ENCODE measurements around the gene SLC26A5. TPM values are rescaled to one million over a fixed set of nuclear protein-coding genes. Genes with fewer than 3 reads are reported as not detected.

Gene SLC26A5
- total and polyA plus RNA-seq, 2 donors from 2014 or later = 1.2 TPM; not detected in 1

- H3K36me3 ChIP-seq (ENCODE audit: control insufficient read depth in 2 of 3, insufficient read depth in 3 of 3, low read length in 3 of 3) = no peaks in the 10 kb centered on the region
- H3K4me1 ChIP-seq (ENCODE audit: control insufficient read depth in 2 of 3, insufficient read depth in 2 of 3, low read depth in 1 of 3, low read length in 3 of 3) = no peaks in the 10 kb centered on the region
- no peak for FAIRE-seq
- H3K9me3 ChIP-seq (ENCODE audit: control insufficient read depth in 2 of 3, insufficient read depth in 1 of 3, low read length in 3 of 3) = peaks cover 0 to 5% (median 0%) of the 10 kb centered on the region in 3 donors
- no peak overlapping the region for H3K27ac ChIP-seq (ENCODE audit: low read depth in 2 of 2, low read length in 2 of 2)
- H3K9ac ChIP-seq (ENCODE audit: low read length in 3 of 3) = no peak overlapping the region
- no peaks in the 10 kb centered on the region for H3K27me3 ChIP-seq (ENCODE audit: control insufficient read depth, insufficient read depth, low read length)
- no peak for TF ChIP-seq CTCF (IDR thresholded peaks at IDR 0.05; ENCODE audit: borderline replicate concordance, extremely low read depth, insufficient read depth)
- no peak overlapping the region for H3K4me3 ChIP-seq (ENCODE audit: low read length in 3 of 3)
- no peak for DNase-seq
- intact Hi-C loops (cut with DNase I) = no loop called here
These were observed 13.3 kb downstream of the SLC26A5 start for GRCh38 chr7:103432712-103433111.

- no peaks in the 10 kb centered on the region for H3K9me3 ChIP-seq (ENCODE audit: control insufficient read depth in 2 of 3, insufficient read depth in 1 of 3, low read length in 3 of 3)
- DNase-seq (no peak), FAIRE-seq (no peak)
- H3K4me1 ChIP-seq (ENCODE audit: control insufficient read depth in 2 of 3, insufficient read depth in 2 of 3, low read depth in 1 of 3, low read length in 3 of 3) = no peaks in the 10 kb centered on the region
- H3K9ac ChIP-seq (ENCODE audit: low read length in 3 of 3) = no peak overlapping the region
- no peak overlapping the region for H3K27ac ChIP-seq (ENCODE audit: low read depth in 2 of 2, low read length in 2 of 2)
- no peak for TF ChIP-seq CTCF (IDR thresholded peaks at IDR 0.05; ENCODE audit: borderline replicate concordance, extremely low read depth, insufficient read depth)
- no peaks in the 10 kb centered on the region for H3K36me3 ChIP-seq (ENCODE audit: control insufficient read depth in 2 of 3, insufficient read depth in 3 of 3, low read length in 3 of 3)
- H3K27me3 ChIP-seq (ENCODE audit: control insufficient read depth, insufficient read depth, low read length) = no peaks in the 10 kb centered on the region
- H3K4me3 ChIP-seq (ENCODE audit: low read length in 3 of 3) = no peak overlapping the region
- intact Hi-C loops (cut with DNase I) = no loop called here
These were observed 20.8 kb downstream of the SLC26A5 start for GRCh38 chr7:103425177-103425576.

- DNase-seq (no peak), FAIRE-seq (no peak)
- no peaks in the 10 kb centered on the region for H3K4me1 ChIP-seq (ENCODE audit: control insufficient read depth in 2 of 3, insufficient read depth in 2 of 3, low read depth in 1 of 3, low read length in 3 of 3)
- no peak for TF ChIP-seq CTCF (IDR thresholded peaks at IDR 0.05; ENCODE audit: borderline replicate concordance, extremely low read depth, insufficient read depth)
- H3K9me3 ChIP-seq (ENCODE audit: control insufficient read depth in 2 of 3, insufficient read depth in 1 of 3, low read length in 3 of 3) = no peaks in the 10 kb centered on the region
- no peaks in the 10 kb centered on the region for H3K36me3 ChIP-seq (ENCODE audit: control insufficient read depth in 2 of 3, insufficient read depth in 3 of 3, low read length in 3 of 3)
- H3K9ac ChIP-seq (ENCODE audit: low read length in 3 of 3) = no peak overlapping the region
- no peak overlapping the region for H3K27ac ChIP-seq (ENCODE audit: low read depth in 2 of 2, low read length in 2 of 2)
- no peaks in the 10 kb centered on the region for H3K27me3 ChIP-seq (ENCODE audit: control insufficient read depth, insufficient read depth, low read length)
- H3K4me3 ChIP-seq (ENCODE audit: low read length in 3 of 3) = no peak overlapping the region
- intact Hi-C loops (cut with DNase I) = no loop called here
These were observed 22.4 kb downstream of the SLC26A5 start for GRCh38 chr7:103423467-103424179.

All from kidney (tissue), 14 donors.